CD4-positive, alpha-beta T cell treated with Interferon alpha-2 for 1 hour (primary cell): ENCODE measurements around the gene ZSCAN31.
A peak's percentile ranks its signal among the peaks of the same experiment; 100 is the strongest.
"Not testable (repeated sequence)": the region's sequence is repeated elsewhere in the genome, so short reads cannot be mapped to it uniquely, and the experiment has no call there.

ENCODE experiments used
- DNase-seq, 2 donors: peaks; one replicate each; pipeline ENCODE4 v3.0.0-alpha.2; 2020 to 2022

Gene ZSCAN31

DNA sequence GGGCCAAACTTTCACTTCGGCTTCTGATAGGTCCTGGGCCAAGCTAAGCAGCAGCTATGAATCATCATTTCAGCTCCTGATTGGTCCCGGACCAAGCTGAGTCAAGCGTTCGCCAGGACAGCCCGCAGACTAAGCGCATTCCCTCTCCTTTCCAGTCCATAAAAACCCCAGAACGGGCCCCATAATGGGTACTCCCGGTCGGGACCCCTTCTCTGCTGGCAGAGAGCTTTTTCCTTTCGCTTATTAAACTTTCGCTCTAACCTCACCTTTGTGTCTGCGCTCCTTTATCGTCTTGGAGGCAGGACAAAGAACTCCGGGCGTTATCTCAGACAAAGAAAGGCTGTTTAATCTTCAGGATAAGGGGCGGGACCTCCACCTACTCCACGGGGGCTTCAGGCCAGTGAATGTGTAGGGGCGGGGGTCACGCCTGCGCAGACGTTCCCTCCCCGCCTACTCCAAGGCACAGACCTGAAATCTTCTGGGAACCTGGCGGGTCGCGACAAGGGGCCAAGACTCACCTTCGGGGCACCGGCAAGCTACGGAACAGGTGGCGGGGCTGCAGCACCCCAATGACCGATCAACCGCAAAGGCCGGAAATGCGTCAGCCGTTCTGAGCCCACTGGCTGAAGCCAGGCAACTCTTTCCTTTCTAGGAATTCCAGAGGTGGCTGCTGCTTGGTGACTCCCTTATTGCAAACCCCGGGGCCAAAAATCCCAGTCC, at the start of gene ZSCAN31:
Gene ZSCAN31 (minus strand): TSS at position 585 of the 720 bp plus-strand sequence. CDS start 6,465 bp downstream, outside the sequence.
- peak; percentile 91 to 93 for DNase-seq

DNA sequence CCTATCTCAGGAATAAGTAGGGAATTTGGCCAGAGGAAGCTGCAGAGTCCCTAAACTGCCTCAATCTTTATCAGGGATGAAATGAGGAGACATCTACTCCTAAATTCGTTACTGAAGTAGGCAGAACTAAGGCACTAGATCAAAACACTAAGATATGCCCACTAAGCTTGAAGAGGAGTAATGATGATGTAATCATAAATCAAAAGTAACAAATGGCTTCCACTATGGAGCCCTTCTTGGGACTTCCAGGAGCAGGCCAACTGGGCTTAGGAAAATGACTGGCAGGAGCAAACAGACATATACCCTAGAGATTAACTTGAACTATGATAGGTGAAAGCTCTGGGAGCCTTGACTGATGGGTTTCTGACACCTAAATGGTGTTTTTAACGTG, 48.2 kb upstream of the ZSCAN31 start:
- no peak for DNase-seq

DNA sequence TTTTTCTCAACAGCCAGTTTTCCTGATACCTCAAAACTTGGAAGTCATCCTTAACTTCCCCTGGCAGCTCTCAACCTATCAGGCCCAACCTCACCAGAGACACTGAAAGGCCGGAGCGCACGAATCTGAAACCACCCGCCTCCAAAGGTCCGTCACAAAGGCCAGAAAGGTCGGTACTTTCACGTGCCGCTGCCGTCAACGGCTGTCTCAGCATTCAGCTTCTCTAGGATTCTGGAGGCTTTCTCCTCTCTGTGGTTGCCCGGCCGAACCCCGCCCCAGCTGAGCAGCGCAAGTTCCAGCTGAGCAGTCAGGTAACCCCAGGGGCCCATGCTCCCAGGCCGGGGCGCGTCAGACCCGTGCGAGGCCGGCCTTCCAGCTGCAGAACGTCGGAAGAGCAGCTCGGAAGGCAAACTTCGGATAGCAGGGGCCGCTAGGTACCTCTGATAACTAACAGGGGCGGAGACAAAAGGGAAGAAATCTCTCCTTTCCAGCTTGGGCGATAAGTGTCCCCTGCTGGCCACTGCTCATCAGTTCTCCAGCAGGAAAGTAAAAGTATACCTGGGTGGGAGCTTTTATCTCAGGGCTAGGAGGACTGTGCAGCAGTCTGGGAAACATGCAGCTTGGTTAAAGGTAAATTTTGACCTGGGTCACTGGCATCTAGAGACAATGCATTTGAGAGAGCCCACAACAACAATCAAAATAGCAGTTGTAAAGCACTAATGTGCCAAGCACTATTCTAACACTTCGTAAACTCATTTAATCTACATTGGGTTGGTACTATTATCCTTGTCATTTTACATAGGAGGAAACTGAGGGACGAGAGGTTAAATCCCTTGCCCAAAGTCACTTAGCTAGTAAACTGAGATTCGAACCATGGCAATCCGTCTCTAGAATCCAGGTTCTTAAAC, 47.5 kb upstream of the ZSCAN31 start:
- peak; percentile 48 to 76 for DNase-seq

DNA sequence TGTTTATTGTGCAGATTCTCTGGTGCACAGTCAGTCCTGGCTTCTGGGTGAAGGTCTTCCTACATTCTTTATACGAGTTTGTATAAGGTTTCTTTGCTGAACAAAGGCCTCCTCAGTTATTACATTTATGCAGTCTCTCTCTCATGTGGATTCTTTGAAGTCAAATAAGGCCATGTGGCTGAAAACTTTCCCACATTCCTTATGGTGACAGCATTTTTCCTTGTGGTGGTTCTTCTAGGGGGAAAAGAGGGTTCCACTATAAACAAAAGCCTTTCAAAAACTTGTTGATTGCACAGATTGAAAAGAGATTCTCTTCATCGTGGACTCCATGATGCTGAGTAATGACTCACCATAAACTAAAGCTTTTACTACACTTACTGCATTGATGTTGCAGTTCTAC, 44.4 kb upstream of the ZSCAN31 start:
- DNase-seq, result no peak

DNA sequence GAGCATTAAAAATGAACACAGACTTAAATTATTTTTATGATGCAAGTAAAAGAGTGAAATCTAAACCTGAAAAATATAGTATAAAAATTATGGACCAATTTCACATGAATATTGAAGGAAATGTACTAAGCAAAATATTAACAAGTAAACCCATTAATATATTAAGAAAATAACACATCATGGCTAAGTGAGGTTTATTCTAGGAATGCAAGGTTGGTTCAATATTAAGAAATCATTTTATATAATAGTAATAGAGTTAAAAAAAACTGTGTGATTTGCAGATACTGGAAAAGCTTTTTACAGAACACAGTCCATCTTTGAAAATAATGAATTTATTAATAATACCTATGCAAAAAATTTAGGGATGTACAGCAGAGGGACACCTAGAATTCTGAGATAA, 42.7 kb upstream of the ZSCAN31 start:
- no peak for DNase-seq

DNA sequence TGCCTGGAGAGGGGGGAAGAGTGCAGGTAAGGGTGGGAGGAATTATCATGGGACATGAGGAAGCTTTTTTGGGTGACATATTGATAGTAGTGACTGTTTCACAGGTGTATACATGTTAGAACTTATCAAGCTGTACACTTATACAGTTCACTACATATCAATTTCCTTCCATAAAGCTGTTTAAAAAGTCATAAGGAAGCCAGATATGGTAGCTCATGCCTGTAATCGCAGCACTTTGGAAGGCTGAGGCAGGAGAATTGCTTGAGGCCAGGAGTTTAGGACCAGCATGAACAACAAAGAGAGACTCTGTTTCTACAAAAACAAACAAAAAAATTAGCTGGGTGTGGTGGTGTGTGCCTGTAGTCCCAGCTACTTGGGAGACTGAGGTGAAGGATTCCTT, 41.9 kb upstream of the ZSCAN31 start:
- no peak for DNase-seq

DNA sequence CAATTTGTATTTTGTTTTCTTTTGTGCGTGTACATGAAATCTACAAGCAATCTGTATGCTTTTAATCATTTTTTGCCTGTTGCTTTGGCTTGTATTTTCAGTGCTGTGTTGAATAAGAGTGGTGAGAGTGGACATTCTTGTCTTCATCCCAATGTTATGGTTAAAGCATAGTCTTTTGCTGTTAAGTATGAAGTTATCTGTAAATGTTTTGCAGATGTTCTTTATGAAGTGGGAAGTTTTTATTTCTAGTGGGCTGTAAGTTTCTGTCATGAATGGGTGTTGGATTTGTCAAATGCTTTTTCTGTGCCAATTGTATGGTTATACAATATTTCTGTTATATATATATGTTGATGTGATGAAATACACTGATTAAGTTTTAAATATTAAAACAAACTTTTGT, 38.0 kb upstream of the ZSCAN31 start:
- no peak for DNase-seq

DNA sequence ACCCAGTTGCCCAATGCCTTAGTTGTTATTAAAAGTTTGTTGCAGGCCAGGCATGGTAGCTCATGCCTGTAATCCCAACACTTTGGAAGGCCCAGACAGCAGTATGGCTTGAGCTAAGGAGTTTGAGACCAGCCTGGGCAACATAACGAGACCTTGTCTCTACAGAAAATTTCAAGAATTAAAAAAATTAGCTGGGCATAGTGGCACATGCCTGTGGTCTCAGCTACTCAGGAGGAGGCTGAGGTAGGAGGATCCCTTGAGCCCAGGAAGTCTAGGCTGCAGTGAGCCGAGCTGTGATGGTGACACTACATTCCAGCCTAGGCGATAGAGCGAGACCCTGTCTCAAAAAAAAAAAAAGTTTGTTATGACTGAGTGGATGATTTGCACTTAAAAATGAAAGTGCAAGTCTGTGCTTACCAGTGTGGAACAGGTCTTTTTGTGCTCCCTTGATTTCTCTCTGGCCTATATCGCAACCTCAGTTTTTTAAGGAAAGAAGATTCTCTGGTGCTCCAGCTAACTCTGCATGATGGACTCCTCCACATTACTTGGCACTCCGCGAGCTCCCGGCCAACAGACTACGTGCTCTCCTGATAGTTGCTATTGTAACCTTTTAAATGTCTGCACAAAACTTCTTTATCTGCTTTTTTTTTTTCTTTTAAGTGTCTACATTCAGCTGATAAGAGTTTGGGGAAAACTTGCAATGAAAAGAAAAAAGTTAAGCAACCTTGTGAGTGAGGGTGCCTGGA, 35.9 kb upstream of the ZSCAN31 start:
- DNase-seq, result no peak

DNA sequence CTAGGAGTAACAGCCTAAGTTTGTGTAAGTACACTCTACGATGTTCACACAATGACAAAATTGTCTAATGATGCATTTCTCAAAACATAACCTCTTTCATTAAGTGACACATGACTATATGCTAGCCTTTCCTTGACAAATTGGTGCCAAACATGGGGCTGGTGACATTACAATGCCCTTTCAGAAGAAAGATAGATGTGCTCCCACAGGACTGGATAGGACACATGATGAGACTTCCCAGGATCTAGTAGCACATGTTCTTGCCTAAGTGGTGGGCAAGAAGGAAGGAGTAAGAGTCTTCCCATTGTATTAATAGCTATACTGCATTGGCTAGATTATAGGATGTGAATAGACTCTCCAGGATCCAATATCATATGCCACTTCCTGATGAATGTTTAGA, 35.3 kb upstream of the ZSCAN31 start:
- no peak for DNase-seq

DNA sequence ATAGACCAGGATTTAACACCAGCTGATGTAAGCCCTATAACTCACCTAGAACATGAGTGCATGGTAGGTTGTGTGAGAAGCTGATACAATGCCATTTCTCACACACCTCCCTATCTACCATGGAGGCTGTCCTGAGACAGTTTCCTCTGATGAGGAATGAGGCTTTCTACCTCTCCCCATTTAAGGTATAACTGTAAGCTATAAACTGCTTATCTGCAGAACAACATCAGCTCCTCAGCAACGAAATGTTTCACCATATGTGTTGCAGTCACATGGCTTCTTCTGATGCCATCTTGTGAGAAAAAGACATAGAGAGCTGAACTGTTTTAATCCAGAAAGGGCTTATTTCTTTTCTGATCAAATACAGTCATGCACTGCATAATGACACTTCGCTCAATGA, 34.5 kb upstream of the ZSCAN31 start:
- DNase-seq, result no peak

DNA sequence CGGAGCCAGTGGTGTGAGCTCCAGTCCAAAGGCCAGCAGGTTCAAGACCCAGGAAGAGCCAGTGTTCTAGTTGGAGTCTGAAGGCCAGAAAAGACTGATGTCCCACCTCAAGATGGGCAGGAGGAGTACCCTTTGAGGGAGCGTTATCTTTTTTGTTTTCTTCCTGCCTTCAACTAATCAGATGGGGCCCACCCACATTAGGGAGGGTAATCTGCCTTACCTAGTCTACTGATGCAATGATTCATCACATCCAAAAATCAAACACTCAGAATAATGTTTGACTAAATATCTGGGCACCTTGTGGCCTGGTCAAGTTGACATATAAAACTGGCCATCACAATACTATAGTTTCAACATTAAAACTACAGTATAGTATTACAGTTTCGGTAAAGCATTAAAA, 33.5 kb upstream of the ZSCAN31 start:
- no peak for DNase-seq

DNA sequence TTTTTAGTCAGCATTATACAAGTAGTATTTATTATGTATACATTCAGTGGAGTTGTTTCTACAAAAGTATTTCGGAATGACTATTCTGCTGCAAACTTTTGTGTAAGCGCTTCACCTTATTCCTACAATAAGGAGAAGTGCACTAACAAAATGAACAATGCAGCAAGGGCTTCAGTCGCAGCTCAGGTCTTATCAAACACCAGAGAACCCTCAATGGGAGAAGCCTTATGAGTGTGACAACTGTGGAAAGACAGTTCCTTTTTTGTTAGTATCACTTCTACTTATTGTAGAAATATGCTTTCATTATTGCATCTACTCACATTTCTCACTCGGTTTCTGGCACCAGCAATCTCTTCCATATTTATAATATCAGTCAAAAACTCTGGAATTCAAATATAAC, 32.6 kb upstream of the ZSCAN31 start:
- no peak for DNase-seq

DNA sequence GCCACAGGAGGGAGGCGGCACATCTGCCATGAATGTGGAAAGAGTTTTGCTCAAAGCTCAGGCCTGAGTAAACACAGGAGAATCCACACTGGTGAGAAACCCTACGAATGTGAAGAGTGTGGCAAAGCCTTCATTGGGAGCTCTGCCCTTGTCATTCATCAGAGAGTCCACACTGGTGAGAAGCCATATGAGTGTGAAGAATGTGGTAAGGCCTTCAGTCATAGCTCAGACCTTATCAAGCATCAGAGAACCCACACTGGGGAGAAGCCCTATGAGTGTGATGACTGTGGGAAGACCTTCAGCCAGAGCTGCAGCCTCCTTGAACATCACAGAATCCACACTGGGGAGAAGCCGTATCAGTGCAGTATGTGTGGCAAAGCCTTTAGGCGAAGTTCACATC, 29.6 kb upstream of the ZSCAN31 start:
- not testable (repeated sequence) for DNase-seq

DNA sequence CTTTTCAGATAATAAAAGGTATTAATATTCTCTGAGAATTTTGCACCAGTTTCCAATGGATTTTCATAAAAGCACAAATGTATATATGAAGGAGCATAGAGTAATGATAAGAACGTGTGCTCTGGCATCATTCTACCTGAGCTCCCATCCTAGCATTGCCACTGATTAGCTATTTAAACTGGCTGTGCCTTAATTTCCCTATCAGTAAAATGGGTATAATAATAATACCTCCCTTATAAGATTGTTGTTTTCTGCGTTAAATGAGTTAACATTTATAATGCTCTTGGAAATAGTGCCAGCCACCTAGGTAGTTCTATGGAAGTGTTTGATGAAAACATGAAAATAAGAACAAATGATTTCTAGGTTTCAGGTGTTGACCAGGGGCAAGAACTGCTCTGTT, 25.0 kb upstream of the ZSCAN31 start:
- DNase-seq, result no peak

DNA sequence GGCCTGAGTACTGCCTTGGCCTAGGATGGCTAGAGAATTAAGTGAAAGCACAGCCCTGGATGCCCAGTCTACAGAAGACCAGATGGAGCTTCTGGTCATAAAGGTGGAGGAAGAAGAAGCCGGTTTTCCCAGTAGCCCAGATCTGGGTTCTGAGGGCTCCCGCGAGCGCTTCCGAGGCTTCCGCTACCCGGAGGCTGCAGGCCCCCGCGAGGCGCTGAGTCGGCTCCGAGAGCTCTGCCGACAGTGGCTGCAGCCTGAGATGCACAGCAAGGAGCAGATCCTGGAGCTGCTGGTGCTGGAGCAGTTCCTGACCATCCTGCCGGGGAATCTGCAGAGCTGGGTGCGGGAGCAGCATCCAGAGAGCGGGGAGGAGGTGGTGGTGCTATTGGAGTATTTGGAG, 23.6 kb upstream of the ZSCAN31 start:
- DNase-seq, result not testable (repeated sequence)

DNA sequence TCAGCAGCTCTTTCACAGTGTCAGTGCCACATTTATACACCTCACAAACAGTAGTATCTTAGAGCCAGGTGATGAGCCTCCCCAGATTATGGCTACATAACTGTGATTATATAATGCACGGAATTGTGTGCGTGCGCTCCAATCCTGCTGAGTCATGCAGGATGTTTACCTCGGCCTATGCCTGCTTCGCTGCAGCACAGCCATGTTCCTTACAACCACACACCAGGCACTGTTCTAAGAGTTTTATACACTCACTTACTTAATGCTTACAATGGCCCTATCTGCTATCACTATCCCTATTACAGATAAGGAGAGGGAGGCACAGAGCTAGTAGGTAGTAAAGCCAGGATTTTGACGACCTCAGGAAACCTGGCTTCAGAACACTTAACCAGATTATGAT, 21.1 kb upstream of the ZSCAN31 start:
- no peak for DNase-seq

DNA sequence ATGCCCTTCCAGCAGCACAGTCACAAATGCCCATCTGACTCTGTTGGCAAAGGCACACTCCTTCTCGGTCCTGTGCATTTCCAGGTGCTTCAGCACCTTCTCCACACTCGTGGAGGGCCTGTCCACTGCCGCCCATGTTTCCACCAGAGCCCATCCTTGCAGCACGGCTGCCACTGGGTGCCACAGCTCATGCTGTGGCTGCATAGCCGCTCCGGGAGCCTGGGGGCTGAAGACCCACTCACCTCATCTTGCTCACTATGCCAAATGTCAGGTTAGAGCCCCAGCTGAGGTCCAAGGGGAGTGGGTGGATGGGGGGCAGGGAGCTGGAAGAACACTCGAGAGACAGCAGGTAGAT, 20.7 kb upstream of the ZSCAN31 start:
- DNase-seq, result no peak

DNA sequence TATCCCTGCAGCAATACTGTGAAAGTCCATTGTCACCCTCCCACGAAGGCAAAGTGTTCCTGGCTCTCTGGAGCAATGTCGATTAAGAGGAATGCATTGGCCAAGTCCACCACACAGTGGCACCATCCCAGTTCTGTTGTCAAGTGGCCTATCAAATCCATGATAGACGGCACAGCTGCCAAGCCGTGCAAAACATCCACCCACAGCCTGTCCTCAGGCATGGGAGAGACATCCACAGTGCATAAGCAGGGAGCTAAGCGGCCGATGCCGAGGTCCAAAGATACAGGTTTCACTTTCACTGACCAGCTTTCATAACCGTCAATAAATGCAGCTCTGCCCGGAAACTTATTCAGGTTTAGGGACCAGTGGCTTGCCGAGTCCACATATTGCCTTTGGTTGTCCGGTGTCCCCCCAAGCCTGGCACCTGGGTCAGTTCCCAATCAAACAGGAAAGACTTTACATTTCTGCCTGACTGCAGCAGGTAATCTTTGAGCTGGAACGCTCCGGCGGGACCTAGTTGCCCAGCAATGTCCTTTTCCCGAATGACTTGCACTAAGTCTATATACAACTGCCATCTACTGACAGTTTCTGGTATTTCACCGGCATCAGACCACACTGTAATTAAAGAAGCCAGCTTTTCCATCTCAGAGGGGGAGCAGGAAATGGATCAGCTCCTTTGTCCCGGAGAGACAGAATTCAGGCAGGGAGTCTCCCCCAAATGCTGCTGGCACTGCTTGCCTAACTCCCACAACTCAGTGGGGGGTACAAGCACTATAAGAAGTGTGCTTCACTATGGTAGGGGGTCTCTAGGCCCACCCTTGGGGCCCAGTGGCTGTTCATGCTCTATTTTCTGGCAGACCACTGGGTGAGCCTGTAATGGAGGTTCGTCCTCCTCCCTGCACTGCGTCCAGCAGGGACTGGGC, 20.1 kb upstream of the ZSCAN31 start:
- peak; percentile 55 to 80 for DNase-seq

DNA sequence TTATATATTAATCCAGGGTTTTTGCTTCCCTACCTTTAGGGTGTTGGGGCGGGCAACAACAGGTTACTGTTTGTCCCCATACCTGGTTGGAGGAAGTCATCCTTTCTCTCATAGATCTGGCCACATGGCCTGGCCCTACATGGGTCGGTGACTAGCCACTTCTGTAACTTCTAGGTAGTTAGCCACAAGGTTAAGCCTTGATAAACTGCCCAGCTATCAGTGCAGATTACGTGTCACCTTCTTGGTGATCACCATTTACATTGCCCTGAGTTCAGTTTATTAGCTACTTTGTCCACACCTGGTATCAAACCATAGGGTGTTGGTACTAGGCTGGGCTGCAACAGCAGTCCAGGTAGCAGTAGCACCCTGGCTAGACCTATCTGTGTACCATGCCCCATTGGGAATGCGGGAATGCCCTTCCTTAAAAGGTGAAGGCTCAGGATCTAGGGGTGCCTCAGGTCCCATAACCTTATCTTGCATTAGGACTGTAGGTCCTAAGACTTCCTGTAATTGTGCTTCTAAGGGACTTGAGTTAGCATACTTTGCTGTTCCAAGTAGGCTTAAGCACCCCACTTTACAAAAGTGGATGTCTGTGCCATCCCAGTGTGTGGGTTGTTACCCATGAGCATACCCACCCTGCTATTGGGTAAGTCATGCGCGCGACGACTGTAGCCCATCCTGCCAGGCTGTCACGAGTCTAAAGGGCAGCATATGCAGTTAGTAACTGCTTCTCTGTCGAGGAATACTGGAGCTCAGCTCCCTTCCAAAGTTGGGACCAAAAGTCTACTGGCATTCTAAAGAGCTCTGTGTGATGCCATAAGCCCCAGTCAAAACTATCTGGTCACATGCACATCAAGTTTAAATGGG, 19.0 kb upstream of the ZSCAN31 start:
- no peak for DNase-seq

DNA sequence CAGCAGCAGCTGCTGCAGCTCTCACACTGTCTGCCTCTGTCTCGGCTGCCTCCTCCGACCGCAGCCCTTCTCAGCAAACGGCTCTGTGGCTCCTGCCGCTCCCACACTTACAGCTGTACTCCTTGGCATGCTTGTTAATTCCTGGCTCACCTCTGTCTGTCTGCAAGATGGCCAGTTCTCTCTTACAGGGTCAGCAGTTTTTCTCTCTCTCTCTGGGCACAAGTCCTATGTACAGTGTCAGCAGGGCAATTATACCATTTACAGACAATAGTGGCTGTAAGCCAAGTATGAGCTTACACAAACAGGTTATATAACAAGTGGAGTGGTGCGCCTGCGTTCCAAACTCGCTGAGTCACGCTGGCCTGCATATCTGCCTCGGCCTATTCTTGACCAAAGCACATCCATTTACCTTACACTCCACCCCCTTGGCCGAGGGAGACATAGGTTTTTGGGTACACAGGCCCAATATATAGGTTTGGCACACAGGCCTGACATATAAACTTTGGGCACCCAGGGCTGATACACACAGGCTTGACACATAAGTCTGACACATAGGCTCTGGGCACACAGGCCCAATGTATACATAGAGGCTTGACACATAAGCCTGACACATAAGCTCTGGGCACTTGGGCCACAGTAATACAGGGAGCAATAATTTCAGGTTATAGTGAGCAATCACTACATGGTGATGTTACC, 18.2 kb upstream of the ZSCAN31 start:
- DNase-seq, result no peak

DNA sequence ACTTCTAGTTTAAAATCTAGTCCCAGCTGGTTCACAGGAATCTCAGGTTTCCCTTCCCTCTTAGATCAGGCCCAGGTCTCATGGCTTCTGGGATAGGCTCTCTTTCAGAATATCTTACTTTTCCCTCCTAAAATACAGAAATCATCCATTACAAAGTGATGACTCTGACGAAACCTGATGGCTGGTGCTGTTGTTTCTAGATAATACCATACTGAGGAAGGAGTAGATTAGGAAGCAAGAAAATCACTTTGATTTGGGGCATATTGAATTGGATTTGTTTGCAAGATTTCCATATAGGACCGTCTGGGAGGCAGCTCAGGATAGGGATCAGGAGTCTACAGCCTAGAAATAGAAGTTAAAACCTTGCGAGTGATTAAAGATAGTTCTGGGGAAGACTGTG, 17.4 kb upstream of the ZSCAN31 start:
- no peak for DNase-seq
